HG03280 (cell line): ENCODE measurements around the gene ITGB4.

Experiments used
- ATAC-seq: cut with Tn5 transposase; IDR thresholded peaks from one replicate; pipeline ENCODE4 v1.9.1; 2021; ENCODE audit warnings: mild to moderate bottlenecking, moderate library complexity; ENCODE audit not compliant: unreplicated experiment

The ITGB4 gene

DNA sequence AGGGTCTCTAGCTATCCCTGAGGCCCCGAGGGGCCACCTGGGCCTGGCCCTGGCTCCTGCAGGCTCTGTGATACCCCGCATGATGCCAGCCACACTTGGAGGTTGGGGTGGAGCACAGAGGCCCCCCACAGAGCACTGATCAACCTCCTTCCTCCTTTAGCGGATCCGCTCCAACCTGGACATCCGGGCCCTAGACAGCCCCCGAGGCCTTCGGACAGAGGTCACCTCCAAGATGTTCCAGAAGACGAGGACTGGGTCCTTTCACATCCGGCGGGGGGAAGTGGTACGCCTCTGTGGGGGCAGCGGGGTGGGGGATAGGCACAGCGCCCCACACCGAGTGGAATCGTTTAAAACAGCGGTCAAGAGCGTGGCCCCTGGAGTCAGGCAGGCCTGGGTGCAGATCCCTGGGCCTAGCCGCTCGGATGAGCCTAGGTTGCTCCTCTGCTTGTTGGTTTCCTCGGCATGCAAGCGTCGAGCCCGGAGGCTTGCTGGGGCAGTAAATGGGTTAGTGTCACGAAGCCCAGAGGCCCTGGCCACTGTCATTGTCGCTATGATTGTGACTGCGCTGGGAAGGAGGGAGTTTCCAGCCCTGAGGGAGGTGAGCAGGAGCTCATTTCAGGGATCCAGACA, 9.9 kb downstream of the ITGB4 start:
- ATAC-seq: no peak

DNA sequence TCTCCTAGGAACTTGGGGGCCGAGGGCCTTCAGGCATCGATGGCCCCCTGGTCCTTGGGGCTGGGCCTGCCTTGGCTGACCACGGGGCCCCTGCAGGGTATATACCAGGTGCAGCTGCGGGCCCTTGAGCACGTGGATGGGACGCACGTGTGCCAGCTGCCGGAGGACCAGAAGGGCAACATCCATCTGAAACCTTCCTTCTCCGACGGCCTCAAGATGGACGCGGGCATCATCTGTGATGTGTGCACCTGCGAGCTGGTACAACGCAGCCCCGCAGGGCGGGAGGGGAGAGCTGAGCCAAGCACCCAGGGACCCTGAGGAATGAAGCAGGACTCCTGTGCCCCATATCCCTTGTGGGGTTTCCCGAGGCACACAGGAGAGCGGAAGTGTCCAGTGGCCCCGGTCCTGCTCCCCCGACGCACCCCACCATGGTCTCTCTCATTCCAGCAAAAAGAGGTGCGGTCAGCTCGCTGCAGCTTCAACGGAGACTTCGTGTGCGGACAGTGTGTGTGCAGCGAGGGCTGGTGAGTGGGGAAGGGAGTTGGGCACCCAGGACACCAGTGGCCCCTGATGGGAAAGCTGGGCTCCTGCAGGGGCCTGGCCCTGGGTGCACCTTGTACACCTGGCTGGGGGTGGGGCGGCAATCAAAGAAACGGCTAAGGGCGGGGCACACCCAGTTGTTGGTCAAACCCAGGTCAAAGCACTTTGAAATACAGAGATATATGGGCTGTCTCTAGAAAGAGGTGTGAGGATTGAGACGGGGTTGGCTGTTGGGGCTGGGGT, 10.6 kb downstream of the ITGB4 start:
- no peak for ATAC-seq

DNA sequence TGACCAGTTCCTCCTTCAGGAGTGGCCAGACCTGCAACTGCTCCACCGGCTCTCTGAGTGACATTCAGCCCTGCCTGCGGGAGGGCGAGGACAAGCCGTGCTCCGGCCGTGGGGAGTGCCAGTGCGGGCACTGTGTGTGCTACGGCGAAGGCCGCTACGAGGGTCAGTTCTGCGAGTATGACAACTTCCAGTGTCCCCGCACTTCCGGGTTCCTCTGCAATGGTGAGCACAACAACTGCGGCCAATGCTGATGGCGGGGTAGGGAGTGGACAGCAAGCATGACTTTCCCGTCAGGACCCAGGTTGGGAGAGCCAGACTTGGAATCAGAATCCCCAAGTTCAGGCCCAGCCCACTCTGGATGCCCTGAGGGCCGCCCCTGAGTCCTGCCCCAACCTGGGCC, 12.2 kb downstream of the ITGB4 start:
- no peak for ATAC-seq

DNA sequence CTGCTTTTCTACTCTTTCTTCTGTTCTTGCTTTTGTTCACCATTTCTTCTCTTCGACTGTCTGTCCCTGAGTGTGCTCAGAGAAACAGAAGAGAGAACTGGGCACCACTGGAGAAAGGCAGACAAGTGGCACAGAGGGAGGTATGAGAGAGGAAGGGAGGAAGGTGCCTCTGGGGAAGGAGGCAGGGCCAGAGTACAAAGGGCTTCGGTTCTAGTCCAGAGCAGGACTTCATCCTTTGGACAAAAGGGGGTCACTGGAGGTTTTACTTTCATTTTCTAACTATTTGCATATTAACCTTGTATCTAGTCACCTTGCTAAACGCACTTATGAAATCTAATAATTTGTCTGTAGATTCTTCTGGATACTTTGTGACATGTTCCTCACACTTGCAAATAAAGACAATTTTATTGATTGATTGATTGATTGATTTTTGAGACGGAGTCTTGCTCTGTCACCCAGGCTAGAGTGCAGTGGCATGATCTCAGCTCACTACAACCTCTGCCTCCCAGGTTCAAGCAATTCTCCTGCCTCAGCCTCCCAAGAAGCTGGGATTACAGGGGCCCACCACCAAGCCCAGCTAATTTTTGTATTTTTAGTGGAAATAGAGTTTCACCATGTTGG, 13.5 kb downstream of the ITGB4 start:
- ATAC-seq: no peak

DNA sequence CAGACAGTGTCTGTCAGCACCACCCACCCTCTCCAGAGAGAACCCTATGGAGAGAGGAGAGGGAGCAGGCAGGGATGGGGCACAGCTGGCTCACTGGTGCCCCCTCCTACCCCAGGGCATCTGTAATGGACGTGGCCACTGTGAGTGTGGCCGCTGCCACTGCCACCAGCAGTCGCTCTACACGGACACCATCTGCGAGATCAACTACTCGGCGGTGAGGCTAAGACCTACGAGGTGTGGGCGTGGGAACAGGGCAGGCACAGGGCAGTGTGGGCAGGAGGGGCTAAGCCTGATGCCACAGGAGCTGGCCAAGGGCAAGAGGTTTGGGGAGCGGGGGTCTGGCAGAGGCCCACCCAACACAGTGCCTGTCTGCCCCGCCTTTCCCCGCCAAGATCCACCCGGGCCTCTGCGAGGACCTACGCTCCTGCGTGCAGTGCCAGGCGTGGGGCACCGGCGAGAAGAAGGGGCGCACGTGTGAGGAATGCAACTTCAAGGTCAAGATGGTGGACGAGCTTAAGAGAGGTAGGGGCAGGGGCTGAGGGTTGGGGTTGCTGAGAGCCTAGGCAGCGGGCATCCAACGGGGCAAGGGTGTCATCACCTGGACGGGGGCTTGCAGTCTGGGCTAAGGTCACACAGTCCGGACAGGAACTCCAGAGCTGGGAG, 15.0 kb downstream of the ITGB4 start:
- ATAC-seq: no peak

DNA sequence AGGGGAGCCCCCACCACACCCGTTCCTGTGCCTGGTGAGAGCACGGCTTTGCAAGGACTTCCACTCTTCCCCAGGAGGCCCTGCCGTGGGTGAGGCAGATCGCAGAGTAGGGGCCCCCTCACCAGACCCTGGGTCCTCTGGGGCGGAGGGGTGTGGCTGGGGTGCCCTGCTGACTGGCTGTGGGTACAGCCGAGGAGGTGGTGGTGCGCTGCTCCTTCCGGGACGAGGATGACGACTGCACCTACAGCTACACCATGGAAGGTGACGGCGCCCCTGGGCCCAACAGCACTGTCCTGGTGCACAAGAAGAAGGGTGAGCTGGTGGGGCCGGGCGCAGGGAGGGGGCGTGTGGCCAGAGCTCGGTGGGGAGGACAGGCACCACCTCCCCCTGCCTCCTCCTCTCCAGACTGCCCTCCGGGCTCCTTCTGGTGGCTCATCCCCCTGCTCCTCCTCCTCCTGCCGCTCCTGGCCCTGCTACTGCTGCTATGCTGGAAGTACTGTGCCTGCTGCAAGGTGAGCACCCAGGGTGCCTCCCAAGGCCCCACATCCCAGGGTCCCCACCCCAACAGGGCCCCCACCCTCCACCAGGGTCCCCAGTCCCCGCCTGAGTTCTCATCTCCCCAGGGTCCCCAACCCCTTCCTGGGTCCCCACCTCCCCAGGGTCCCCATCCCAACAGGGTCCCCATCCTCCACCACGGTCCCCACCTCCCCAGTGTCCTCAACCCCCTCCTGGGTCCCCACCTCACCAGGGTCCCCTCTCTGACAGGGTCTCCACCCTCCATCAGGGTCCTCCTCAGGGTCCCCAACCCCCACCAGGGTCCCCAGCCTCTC, 16.1 kb downstream of the ITGB4 start:
- no peak for ATAC-seq

DNA sequence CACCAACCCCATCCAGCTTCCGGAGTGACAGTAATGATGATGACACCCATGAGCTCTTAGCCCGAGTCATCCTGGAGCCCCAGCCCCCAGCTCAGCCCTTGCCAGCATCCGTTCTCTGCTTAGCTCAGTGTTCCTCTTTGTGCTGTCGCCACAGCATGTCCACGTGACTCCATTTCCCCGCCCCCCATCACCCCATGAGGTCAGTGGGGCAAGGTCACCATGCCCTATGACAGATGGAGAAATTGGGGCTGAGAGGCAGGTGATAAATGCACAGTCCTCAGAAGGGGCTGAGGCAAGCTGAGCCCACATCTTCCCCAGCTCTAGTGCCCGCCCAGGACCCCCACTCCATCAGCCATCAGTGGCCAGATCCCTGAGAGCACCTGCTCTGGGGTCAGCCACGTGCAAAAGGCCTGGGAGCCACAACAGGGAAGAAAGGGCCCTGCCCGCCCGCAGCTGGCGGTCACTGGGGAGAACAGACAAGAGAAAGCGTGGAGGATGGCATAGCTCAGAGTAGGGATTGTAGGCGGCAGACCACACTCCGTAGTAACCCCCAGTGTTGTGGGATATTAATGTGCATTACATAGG, 17.1 kb downstream of the ITGB4 start:
- ATAC-seq: no peak

DNA sequence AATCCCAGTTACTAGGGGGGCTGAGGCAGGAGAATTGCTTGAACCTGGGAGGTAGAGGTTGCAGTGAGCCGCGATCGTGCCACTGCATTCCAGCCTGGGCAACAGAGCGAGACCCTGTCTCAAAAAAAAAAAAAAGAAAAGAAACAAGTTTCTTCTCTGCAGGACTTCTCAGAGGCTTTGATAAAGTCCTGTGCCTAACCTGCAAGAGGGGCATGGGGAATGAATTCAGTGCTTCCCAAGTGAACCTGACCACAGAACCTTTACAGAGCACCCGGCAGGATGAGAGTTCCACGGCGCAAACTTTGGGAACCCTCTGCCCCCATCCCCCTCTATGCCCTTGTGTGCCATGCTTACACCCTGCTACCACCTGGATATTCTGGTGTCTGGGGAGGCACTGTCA, 17.9 kb downstream of the ITGB4 start:
- no peak for ATAC-seq

DNA sequence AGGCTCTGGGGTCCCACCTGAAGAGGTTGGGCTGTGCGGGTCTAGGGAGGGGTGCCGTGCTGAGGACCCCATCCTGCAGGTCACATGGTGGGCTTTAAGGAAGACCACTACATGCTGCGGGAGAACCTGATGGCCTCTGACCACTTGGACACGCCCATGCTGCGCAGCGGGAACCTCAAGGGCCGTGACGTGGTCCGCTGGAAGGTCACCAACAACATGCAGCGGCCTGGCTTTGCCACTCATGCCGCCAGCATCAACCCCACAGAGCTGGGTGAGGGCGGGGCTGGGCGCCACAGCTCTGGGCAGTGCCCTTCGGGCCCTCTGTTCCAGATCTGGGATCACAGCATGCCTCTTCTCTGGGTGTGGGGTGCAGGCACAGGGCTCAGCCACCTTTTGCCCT, 18.5 kb downstream of the ITGB4 start:
- no peak for ATAC-seq

DNA sequence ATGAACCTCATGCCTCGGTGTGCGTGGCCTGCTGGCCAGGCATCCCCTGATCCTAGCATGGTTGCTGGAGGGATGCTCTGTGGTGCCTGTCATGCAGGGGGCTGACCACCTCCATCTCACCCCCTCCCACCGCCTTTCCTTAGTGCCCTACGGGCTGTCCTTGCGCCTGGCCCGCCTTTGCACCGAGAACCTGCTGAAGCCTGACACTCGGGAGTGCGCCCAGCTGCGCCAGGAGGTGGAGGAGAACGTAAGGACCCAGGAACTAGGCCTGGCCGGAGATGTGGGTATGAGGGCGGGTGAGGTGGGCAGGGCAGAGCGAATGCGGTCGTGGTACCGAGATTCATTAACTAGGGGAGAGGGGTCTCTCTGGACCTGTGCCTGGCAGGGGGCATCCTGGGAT, 19.0 kb downstream of the ITGB4 start:
- no peak for ATAC-seq

DNA sequence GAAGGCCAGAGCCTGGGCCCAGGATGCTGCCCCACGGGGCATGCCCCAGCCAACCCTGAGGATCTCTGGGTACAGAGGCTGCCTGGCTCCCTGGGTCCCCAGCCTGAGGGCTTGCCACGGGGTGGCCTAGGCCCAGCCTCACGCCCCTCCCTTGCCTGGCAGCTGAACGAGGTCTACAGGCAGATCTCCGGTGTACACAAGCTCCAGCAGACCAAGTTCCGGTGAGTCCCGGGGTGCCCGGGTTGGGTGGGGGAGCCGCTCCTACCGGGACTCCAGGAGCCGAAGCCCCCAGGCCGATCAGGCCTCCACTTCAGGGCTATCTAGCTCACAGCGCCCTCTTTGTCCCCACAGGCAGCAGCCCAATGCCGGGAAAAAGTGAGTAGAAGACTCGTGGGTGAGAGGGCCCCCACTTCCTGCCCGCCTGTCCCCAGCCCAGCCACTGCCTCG, 19.4 kb downstream of the ITGB4 start:
- no peak for ATAC-seq

DNA sequence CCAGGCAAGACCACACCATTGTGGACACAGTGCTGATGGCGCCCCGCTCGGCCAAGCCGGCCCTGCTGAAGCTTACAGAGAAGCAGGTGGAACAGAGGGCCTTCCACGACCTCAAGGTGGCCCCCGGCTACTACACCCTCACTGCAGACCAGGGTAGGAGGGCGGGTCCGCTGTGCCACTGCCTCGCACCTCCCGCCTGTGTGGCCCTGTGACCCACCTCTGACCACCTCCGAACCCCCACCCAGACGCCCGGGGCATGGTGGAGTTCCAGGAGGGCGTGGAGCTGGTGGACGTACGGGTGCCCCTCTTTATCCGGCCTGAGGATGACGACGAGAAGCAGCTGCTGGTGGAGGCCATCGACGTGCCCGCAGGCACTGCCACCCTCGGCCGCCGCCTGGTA, 21.1 kb downstream of the ITGB4 start:
- ATAC-seq: no peak

DNA sequence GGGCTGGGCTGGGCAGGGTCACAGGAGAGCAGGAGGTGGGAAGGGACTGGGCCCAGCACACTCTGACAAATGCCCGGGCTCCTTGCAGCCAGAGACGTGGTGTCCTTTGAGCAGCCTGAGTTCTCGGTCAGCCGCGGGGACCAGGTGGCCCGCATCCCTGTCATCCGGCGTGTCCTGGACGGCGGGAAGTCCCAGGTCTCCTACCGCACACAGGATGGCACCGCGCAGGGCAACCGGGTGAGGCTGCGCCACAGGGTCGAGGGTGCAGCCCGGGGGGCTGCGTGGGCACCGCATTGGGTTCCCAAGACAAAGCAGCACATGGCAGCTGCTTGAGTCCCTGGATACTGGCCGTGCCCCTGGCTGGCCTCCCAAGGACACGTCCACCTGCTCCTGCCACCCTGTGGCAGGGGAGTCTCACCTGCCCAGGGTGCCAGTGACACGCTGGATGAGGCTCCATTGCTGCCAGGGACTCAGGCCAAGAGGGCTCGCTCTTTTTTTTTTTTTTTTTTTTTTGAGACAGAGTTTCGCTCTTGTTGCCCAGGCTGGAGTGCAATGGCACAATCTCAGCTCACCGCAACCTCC, 22.5 kb downstream of the ITGB4 start:
- ATAC-seq: no peak

DNA sequence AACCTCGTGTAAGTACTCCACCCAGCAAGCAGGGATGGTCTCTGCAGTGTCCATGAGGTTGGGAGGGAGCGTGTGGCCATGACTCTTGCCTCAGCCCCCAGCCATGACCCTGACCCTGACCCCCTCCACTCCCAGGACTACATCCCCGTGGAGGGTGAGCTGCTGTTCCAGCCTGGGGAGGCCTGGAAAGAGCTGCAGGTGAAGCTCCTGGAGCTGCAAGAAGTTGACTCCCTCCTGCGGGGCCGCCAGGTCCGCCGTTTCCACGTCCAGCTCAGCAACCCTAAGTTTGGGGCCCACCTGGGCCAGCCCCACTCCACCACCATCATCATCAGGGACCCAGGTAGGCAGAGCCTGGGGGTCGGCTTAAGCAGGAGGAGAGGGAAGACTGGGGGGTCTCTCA, 27.4 kb downstream of the ITGB4 start:
- no peak for ATAC-seq

DNA sequence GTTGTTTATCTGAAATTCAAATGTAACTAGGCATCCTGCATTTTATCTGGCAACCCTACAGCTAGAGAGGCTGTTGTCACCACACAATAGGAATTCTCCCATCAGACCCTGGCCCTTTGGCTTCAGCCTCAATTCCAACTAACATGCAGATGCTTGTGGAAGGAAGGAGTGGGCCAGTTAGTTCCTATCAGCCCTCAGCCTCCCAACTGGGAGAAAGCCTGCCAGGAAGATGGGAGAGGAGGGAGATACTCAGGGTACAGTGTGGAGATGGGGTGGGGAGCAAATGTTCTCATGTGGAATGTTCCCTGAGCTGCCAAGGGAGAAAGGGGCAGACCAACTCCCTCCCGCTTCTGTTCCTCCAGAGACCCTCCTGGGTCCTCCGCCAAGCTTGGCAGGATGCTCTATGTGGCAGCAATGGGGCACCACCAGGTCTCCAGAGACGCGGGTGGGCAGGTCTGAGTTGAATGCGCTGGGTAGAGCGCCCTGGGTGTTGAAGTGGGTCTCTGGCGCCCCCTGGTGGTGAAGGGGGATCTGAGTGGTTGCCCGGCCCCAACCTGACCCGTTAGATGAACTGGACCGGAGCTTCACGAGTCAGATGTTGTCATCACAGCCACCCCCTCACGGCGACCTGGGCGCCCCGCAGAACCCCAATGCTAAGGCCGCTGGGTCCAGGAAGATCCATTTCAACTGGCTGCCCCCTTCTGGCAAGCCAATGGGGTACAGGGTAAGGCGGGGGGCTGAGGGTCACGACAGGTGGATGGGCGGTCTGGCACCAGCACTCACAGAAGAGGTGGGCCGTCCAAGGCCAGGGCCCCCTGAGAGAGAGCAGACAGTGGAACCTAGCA, 28.5 kb downstream of the ITGB4 start:
- no peak for ATAC-seq

DNA sequence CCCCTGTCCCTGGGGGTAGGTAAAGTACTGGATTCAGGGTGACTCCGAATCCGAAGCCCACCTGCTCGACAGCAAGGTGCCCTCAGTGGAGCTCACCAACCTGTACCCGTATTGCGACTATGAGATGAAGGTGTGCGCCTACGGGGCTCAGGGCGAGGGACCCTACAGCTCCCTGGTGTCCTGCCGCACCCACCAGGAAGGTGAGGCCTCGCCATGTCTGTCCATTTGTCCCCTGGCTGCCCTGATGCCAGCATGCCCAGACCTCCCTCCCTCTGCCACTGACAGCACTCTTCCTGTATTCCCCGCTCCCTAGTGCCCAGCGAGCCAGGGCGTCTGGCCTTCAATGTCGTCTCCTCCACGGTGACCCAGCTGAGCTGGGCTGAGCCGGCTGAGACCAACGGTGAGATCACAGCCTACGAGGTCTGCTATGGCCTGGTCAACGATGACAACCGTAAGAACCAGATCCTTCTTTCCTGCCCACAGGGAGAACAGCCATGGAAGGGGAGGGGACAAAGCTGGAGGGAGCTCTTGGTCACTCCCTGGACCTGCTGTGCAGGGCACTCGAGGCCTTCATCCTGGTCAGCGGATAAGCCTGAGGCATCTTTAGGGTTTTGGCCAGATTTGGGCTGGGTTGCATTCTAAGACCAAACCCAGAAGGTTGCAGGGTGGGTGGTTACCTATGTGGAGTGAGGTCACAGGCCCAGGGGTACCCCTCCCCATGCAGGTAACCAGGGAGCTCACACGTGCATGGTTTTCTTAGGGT, 29.6 kb downstream of the ITGB4 start:
- no peak for ATAC-seq

DNA sequence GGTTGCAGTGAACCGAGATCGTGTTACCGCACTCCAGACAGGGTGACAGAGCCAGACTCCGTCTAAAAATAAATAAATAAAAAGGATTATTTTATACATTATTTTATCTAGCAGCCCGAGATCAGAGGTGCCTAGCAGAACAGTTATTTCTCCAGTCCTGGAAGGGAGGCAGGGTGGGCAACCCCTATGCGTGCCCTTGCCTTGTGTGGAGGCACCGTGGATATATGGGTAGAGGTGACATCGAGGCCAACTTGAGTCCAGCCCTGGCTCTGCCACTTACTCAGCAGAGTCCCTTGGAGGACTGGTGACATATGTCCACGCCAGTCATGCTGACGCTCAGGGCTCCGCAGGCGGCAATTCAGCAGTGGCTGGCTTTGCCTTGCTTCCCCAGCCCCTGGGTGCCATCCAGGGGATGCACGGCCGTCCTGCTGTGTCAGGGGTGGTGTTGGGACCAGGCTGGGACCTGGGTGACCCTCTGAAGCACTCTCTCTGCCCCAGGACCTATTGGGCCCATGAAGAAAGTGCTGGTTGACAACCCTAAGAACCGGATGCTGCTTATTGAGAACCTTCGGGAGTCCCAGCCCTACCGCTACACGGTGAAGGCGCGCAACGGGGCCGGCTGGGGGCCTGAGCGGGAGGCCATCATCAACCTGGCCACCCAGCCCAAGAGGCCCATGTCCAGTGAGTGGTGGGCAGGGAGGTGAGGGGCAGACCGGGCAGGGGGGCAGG, 30.6 kb downstream of the ITGB4 start:
- no peak for ATAC-seq

DNA sequence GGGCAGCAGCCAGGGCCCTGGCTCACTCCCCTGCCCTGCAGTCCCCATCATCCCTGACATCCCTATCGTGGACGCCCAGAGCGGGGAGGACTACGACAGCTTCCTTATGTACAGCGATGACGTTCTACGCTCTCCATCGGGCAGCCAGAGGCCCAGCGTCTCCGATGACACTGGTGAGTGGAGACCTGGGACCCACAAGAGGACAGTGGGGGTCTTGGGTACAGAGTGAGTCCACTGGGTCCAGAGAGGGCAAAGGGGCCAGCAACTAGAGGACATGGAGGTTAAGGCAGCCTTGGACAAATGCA, 31.1 kb downstream of the ITGB4 start:
- no peak for ATAC-seq
